HG02970 (cell line): ENCODE data around the gene CACNA2D4.
"Not testable (repeated sequence)": the region's sequence is repeated elsewhere in the genome, so short reads cannot be mapped to it uniquely, and the experiment has no call there.

Experiments used
- ATAC-seq: cut with Tn5 transposase; IDR thresholded peaks from one replicate; pipeline ENCODE4 v1.9.1; 2021; ENCODE audit warnings: mild to moderate bottlenecking, moderate library complexity, moderate number of reproducible peaks; ENCODE audit not compliant: unreplicated experiment, low FRiP score

CACNA2D4 gene

DNA sequence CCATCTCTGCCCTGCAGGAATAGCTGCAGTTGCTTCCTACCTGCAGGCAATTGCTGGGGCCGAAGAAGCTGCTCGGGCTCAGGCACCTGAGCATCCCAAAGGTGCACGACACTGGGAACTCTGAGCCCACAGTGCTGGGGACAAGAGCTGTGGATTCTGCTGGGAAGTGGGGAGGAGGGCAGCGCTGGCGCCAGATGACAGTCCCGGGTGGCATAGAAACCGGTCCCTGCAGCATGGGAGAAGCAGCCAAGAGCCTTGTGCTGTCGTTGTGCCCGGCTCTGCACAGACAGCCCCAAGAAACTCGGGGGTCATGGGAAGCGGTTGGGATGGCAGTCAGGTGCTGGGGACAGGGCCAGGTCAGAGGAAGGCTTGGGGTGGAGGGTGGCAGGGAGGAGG is 97.6 kb downstream of the CACNA2D4 start:
- no peak for ATAC-seq

GRCh38 chr12:1820191-1820895 is 98.1 kb downstream of the CACNA2D4 start, which contains the start of gene LRTM2:
Gene LRTM2 (plus strand): TSS chr12:1820565. CDS start chr12:1828149, 7,584 bp downstream.
- no peak for ATAC-seq

DNA sequence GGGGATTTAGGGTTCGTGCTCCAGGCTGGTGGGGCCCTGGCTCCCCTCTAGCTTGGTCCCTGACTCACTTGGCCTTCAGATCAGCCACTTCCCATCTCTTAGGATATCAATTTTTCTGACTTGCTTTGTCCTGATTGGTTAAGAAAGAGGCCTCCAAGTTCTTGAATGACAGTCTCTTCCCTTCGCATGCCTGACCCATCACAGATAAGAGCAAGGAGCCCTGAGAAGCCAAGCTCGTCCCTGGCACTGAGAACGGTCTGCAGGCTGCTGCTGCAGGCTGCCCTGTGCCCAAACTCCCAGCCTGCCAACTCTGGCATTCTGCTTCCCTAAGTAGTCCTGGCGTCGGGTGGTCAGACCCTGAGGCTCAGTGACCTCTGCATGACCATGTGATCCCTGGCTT is 98.9 kb downstream of the CACNA2D4 start:
- no peak for ATAC-seq

DNA sequence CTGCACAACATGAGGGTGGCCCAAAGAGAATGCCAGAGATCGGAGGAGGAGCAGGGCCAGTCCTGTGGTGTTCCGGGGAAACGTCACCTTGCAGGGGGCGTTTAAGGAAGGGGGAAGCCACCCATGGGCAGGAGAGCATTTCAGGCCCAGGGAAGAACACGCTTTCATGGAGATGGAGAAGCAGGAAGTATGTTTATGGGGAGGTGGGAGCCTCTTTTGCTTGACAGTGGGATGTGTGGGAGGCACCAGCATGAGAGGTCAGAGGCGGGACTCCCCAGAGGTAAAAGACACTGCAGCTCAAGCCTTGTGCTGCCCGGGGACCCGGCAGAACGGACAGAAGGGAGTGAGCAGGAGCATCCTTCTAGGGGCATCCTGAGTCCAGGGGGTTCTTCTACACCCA is 99.4 kb downstream of the CACNA2D4 start:
- no peak for ATAC-seq

DNA sequence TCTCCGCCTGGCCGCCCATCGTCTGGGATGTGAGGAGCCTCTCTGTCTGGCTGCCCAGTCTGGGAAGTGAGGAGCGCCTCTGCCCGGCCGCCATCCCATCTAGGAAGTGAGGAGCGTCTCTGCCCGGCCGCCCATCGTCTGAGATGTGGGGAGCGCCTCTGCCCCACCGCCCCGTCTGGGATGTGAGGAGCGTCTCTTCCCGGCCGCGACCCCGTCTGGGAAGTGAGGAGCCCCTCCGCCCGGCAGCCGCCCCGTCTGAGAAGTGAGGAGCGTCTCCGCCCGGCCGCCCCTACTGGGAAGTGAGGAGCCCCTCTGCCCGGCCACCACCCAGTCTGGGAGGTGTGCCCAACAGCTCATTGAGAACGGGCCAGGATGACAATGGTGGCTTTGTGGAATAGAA is 100.5 kb downstream of the CACNA2D4 start:
- not testable (repeated sequence) for ATAC-seq

DNA sequence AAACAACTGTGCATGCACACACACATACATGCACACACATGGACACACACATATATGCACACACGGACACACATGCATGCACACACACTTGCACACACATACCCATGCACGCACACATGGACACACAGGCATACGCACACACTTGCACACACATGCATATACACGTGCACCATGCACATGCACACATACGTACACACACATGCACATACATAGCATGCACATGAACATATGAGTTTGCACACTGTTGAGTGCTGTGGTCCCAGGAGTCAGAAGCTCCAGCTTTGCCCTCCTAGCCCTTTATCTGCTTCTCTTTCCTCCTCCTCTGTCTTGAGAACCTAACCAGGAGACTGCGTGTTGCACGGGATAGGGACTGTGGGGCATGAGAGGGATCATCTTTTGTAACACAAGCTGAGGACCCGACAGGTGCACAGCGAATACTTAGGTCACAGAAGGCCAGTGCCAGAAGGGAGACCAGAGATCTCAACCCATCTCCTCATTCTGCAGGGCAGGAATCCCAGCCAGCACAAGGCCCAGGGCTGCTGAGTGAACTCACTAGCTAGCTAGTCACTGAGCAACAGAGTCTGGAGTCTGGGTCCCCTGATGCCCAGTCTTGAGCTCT is 101.6 kb downstream of the CACNA2D4 start:
- ATAC-seq, result no peak

GRCh38 chr12:1815814-1816729 is 102.4 kb downstream of the CACNA2D4 start:
- no peak for ATAC-seq

DNA sequence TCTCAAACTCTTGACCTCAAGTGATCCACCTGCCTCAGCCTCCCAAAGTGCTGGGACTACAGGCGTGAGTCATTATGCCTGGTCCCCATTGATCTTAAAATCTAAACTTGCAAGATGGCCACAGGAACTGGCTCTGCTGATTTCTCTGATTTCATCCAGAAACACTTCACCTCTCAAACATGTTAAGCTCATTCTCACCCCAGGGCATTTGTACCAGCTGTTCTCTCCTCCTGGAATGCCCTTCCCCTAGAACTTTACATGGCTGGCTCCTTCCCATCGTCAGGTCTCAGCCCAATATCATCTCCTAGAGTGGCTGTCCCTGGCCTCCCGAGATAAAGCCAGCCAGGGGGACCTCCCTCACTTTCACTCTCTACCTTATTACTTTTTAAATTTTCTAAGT is 103.3 kb downstream of the CACNA2D4 start:
- no peak for ATAC-seq

GRCh38 chr12:1814266-1814665 is 104.2 kb downstream of the CACNA2D4 start:
- no peak for ATAC-seq

GRCh38 chr12:1812650-1813302 is 105.7 kb downstream of the CACNA2D4 start:
- no peak for ATAC-seq

GRCh38 chr12:1811948-1812291 is 106.5 kb downstream of the CACNA2D4 start:
- no peak for ATAC-seq

DNA sequence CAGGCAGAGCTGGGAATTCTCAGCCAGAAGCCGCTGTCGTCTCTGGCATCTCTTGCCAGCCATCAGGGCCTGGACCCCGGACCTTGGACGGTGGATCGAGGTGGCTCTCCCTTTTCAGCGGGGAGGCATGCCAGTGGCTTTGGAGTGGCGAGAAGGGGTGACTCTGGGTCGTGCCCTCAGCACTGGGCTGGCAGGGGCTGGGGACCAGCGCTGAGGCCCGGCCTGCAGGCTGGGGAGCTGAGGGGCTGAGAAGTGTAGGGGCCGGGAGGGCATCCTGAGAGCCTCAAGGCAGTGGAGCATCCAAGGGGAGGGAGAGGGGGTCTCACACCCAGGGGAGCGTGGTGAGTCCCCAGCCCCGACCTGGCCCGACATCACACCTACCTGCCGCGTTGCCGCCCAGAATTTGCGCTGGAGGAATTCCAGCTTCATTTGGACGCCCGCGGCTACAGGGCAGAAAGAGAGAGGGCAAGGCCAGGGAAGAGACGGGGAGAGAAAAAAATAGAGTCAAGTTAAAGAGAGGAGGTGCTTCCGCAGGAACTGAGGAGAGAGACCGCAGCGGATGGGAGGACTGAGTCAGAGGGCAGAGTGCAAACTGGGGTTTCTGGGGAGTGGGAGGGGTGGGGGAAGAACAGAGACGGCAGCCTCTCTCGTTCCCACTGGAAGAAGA is 107.0 kb downstream of the CACNA2D4 start:
- ATAC-seq, result no peak

DNA sequence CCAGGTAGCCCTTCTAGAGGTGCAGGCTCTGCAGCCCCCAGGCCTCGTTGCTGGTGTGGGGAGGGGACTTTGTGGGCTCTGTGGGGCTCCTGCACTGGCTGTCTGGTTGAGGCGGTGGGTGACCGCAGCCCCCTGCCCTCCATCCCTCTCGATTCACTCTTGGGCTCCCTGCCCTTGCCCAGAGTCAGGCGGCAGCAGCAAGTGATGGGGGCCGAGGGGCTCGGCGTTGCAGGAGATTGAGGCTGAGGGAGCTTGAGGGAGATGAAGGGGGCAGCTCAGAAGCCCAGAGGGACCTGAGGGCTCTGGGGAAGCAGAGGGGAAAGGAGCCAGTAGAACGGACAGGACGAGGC is 107.5 kb downstream of the CACNA2D4 start:
- no peak for ATAC-seq

- no peak for ATAC-seq
Measured at GRCh38 chr12:1810201-1810930, 108.1 kb downstream of the CACNA2D4 start.

DNA sequence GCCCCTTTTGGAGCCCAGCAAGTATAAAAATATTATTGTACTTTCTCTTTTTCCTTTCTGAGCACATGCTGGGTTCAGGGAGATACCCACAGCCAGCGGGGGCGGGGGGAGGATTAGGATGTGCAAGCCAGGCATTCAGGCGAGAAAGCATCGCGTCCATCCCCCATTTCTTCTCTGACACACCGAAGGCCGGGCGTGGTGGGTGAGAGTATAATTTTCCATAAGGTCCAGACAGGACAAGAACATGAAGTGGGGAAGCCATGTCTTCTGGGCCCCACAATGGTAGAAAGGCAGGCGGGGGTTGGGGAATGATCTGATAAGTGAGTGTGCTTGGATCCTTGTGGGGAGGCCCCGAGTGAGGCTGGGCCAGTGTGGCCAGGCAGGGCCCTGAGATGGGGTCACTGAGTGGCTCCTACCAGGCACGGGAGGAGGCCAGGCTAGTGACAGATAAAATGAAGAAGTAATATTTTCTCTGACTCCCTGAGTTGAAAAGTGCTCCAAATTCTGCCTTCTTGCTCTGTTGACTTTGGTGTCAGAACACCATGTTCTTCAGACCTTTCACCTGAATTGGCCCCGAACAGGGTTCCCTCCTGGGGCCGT is 108.8 kb downstream of the CACNA2D4 start:
- no peak for ATAC-seq

DNA sequence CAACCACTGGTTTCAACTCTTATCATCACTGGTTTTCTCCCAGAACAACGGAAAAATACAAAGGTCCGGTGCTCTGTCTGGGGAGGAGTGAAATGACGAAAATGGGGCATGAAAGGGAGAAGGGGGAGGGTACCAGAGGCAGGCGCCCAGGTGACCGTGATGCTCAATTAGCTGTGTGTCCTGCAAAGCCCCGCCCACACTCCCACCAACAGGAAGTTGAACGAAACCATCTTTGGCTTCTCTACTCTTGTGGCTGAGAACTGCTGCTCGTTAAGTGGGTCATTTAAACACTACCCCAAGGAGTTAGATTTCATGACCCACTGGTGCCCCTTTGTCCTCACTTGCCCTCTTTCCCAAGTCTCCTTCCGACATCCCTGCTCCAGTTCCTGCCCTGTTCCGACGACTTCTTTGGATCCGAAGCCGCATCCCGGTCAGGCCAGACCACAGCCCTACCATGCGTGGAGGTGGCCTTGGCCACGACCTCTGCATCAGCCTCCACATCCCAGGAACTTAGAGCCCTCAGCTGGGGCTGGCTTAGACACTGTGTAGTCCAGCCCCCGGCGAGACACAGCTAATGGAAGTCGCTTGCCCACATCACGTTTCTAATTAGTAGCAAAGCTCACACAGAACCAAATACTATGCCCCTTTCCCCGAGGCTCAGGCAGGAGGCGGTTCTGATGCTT is 109.5 kb downstream of the CACNA2D4 start:
- no peak for ATAC-seq

- ATAC-seq, result no peak
Measured at GRCh38 chr12:1808036-1808797, 110.2 kb downstream of the CACNA2D4 start.
